ENCODE measurements around the gene SPATA16. TPM values are rescaled to one million over a fixed set of nuclear protein-coding genes. Genes with fewer than 3 reads are reported as not detected.
"Not testable (repeated sequence)": the region's sequence is repeated elsewhere in the genome, so short reads cannot be mapped to it uniquely, and the experiment has no call there.

The SPATA16 gene
- not detected for total RNA-seq
- not detected for polyA plus RNA-seq
- long read RNA-seq, donor 1, result 0 reads
- long read RNA-seq, donor 2, result 0 reads
- long read RNA-seq, donor 3, result 0 reads
- long read RNA-seq, donor 4, result 0 reads
- long read RNA-seq, donor 5, result 0 reads
- long read RNA-seq, donor 6, result 0 reads
- long read RNA-seq, donor 7, result 0 reads
- long read RNA-seq, donor 8, result 0 reads
- long read RNA-seq, donor 9, result 0 reads
- long read RNA-seq, donor 10, result 0 reads

- Histone ChIP-seq H3K4me1 (no peaks in the 10 kb centered on the region), H3K27me3 (no peaks in the 10 kb centered on the region), H3K27ac (no peak within 1 kb of the TSS), H3K36me3 (no peaks in the 10 kb centered on the region), H3K9me3 (no peaks in the 10 kb centered on the region), H3K4me3 (no peak within 1 kb of the TSS)
- 88 to 93% (median 90%) methylated on average over 18 of the region's 18 CpGs for WGBS, 5 donors
- intact Hi-C loops (cut with DNase I; ENCODE audit: low total_unique reads), result no loop called here
- no peak for TF ChIP-seq CTCF (IDR thresholded peaks at IDR 0.05)
- TF ChIP-seq POLR2AphosphoS5 (IDR thresholded peaks at IDR 0.05), result no peak
- no peak for TF ChIP-seq EP300 (IDR thresholded peaks at IDR 0.05)
- TF ChIP-seq POLR2A (IDR thresholded peaks at IDR 0.05), result no peak
- DNase-seq, result no peak
These were observed at the start of gene SPATA16 for GRCh38 chr3:173140986-173141385. Gene SPATA16 (minus strand): TSS chr3:173141235. CDS start chr3:173117731, 23,504 bp downstream.

GRCh38 chr3:173183022-173183421 lies 42.0 kb upstream of the SPATA16 start:
- intact Hi-C loops (cut with DNase I; ENCODE audit: low total_unique reads); DNase-seq; H3K36me3 ChIP-seq; H3K4me1 ChIP-seq; H3K4me3 ChIP-seq; H3K27me3 ChIP-seq; H3K27ac ChIP-seq: not testable (repeated sequence)
- peaks cover 0 to 25% (median 15%) of the 10 kb centered on the region in 4 donors for H3K9me3 ChIP-seq
- 90 to 94% (median 92%) methylated on average over 4 of the region's 4 CpGs for WGBS, 5 donors

GRCh38 chr3:173173652-173174051 lies 32.6 kb upstream of the SPATA16 start:
- 52 to 70% (median 63%) methylated on average over 2 of the region's 2 CpGs for WGBS, 5 donors
- DNase-seq, result no peak
- Histone ChIP-seq H3K36me3 (no peaks in the 10 kb centered on the region), H3K27me3 (no peaks in the 10 kb centered on the region), H3K4me1 (no peaks in the 10 kb centered on the region), H3K9me3 (no peaks in the 10 kb centered on the region), H3K27ac (no peak overlapping the region), H3K4me3 (no peak overlapping the region)
- TF ChIP-seq CTCF (IDR thresholded peaks at IDR 0.05), result no peak
- TF ChIP-seq POLR2A (IDR thresholded peaks at IDR 0.05), result no peak
- no peak for TF ChIP-seq POLR2AphosphoS5 (IDR thresholded peaks at IDR 0.05)
- TF ChIP-seq EP300 (IDR thresholded peaks at IDR 0.05), result no peak
- intact Hi-C loops (cut with DNase I; ENCODE audit: low total_unique reads), result no loop called here

- H3K9me3 ChIP-seq; H3K27me3 ChIP-seq; DNase-seq; H3K4me3 ChIP-seq; H3K27ac ChIP-seq; H3K36me3 ChIP-seq; intact Hi-C loops (cut with DNase I; ENCODE audit: low total_unique reads); H3K4me1 ChIP-seq: not testable (repeated sequence)
- WGBS, 5 donors, result 84 to 96% (median 85%) methylated on average over 8 of the region's 8 CpGs
These were observed 18.1 kb upstream of the SPATA16 start for GRCh38 chr3:173159139-173159538.

- intact Hi-C loops (cut with DNase I; ENCODE audit: low total_unique reads); DNase-seq; H3K36me3 ChIP-seq; H3K4me1 ChIP-seq; H3K27ac ChIP-seq; H3K9me3 ChIP-seq; H3K4me3 ChIP-seq; H3K27me3 ChIP-seq: not testable (repeated sequence)
- 85 to 94% (median 88%) methylated on average over 9 of the region's 9 CpGs for WGBS, 5 donors
These were observed 15.5 kb upstream of the SPATA16 start for GRCh38 chr3:173156533-173156932.

- no peak overlapping the region for H3K27ac ChIP-seq
- H3K4me3 ChIP-seq, result no peak overlapping the region
- no peak for DNase-seq
- no peaks in the 10 kb centered on the region for H3K27me3 ChIP-seq
- no peaks in the 10 kb centered on the region for H3K4me1 ChIP-seq
- H3K9me3 ChIP-seq, result no peaks in the 10 kb centered on the region
- no peaks in the 10 kb centered on the region for H3K36me3 ChIP-seq
- no peak for TF ChIP-seq POLR2AphosphoS5 (IDR thresholded peaks at IDR 0.05)
- TF ChIP-seq POLR2A (IDR thresholded peaks at IDR 0.05), result no peak
- TF ChIP-seq CTCF (IDR thresholded peaks at IDR 0.05), result no peak
- TF ChIP-seq EP300 (IDR thresholded peaks at IDR 0.05), result no peak
- intact Hi-C loops (cut with DNase I; ENCODE audit: low total_unique reads), result no loop called here
- WGBS, 5 donors, result 88 to 95% (median 94%) methylated on average over 2 of the region's 2 CpGs
These were observed 12.6 kb upstream of the SPATA16 start for GRCh38 chr3:173153631-173154030.
